Measurements from ENCODE around the gene PIMREG. TPM values are rescaled to one million over a fixed set of nuclear protein-coding genes. Genes with fewer than 3 reads are reported as not detected.

Gene PIMREG
- total and polyA plus RNA-seq, 7 experiments from 2014 or later: 0.12 to 18.6 (median 0.48) TPM; not detected in 3

DNA sequence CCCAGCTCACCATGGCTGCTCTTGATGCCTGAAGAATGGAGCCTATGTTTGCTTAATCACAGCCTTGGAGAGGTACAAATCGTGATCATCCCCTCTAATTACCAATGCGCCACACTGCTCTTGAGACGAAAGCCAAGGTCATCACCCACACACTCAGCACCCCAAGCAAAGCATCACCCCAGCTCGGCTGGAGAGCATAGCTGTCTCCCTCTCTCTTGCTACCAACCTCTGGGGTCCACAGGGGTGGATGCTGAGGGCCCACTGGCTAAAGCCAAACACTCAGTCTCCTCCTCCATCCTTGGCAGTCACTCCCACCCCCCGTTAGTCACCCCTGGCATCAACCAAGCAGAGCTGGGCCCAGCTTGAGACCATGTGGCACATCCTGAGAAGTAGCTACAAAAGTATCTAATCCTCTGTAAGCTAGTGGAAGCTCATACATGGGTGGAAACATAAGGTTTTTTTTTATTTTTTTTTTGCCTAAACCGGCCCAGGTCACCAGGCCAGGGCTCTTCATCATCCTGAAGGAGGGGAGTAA, 44.8 kb downstream of the PIMREG start:
- Mint-ChIP-seq H3K4me1 (peaks cover 0 to 2% (median 0%) of the 10 kb centered on the region in 7 donors), H3K27me3 (peaks cover 0 to 7% (median 6%) of the 10 kb centered on the region in 5 donors), H3K36me3 (no peaks in the 10 kb centered on the region), H3K27ac (no peak overlapping the region), H3K9me3 (no peaks in the 10 kb centered on the region), H3K4me3 (no peak overlapping the region)
- intact Hi-C loops (cut with micrococcal nuclease): no loop called here
- no peak overlapping the region for H3K27ac ChIP-seq (ENCODE audit: low read depth, low read length)
- no peaks in the 10 kb centered on the region for H3K36me3 ChIP-seq (ENCODE audit: control insufficient read depth in 2 of 3, insufficient read depth in 3 of 3, low read length in 3 of 3)
- ATAC-seq (no peak), DNase-seq (no peak)
- POLR2A ChIA-PET: no interaction called here
- H3K4me1 ChIP-seq (ENCODE audit: control insufficient read depth in 2 of 2, insufficient read depth in 2 of 2, low read length in 2 of 2): no peaks in the 10 kb centered on the region
- CTCF ChIA-PET: interaction anchor here (0.6 to 0.7 kb wide), 3 partner anchors 16 to 209 kb away, joined by 3 to 4 read pairs (median 3); no protein-coding TSS in a partner anchor
- H3K27me3 ChIP-seq (ENCODE audit: control insufficient read depth in 2 of 2, insufficient read depth in 2 of 2, low read length in 2 of 2): no peaks in the 10 kb centered on the region
- no peaks in the 10 kb centered on the region for H3K9me3 ChIP-seq (ENCODE audit: control insufficient read depth in 2 of 3, low read length in 3 of 3)
- no peak overlapping the region for H3K4me3 ChIP-seq (ENCODE audit: low read length)

DNA sequence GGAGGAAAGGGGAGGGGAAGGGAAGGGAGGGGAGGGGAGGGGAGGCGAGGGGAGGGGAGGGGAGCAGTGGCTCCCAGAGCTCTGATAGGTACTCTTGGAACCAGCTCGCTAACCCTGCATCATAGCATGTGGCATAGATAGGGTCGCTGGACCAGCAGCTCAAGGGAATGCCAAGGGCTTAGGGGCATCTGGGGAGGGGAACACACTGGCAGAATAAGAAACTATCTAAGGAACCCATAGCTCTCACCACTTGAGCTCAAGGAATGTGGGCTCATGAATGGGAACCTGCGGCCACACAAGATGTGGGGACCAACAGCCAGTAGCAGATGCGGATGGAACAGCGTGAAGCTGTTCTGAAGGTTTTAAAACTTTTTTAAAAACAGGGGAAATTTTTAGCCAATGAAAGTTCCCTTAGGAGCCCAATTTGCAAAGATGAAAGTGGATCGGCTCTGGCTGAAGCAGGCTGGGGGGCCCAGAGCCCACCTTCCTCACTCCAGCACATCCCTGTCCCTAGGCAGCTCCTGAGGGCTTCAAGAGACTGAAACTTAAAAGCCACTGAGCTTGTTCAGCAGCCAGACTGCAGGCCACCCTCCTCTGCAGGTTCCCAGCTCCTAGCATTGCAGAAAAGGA, 46.9 kb downstream of the PIMREG start:
- intact Hi-C loops (cut with micrococcal nuclease): no loop called here
- H3K36me3 ChIP-seq (ENCODE audit: control insufficient read depth in 2 of 3, insufficient read depth in 3 of 3, low read length in 3 of 3): no peaks in the 10 kb centered on the region
- no peaks in the 10 kb centered on the region for H3K9me3 ChIP-seq (ENCODE audit: control insufficient read depth in 2 of 3, low read length in 3 of 3)
- Mint-ChIP-seq H3K36me3 (no peaks in the 10 kb centered on the region), H3K9me3 (no peaks in the 10 kb centered on the region), H3K4me1 (peaks cover 6 to 19% (median 16%) of the 10 kb centered on the region in 7 donors), H3K4me3 (no peak overlapping the region), H3K27ac (no peak overlapping the region), H3K27me3 (peaks cover 0 to 8% (median 6%) of the 10 kb centered on the region in 5 donors)
- ChIA-PET POLR2A (no interaction called here), CTCF (no interaction called here)
- DNase-seq (no peak), ATAC-seq (no peak)
- peaks cover 0 to 9% of the 10 kb centered on the region in 2 donors for H3K4me1 ChIP-seq (ENCODE audit: control insufficient read depth in 2 of 2, insufficient read depth in 2 of 2, low read length in 2 of 2)
- H3K27ac ChIP-seq (ENCODE audit: low read depth, low read length): no peak overlapping the region
- no peak overlapping the region for H3K4me3 ChIP-seq (ENCODE audit: low read length)
- no peaks in the 10 kb centered on the region for H3K27me3 ChIP-seq (ENCODE audit: control insufficient read depth in 2 of 2, insufficient read depth in 2 of 2, low read length in 2 of 2)

- ATAC-seq (no peak), DNase-seq (no peak)
- Mint-ChIP-seq H3K36me3 (no peaks in the 10 kb centered on the region), H3K9me3 (no peaks in the 10 kb centered on the region), H3K27me3 (peaks cover 0 to 15% (median 0%) of the 10 kb centered on the region in 5 donors), H3K27ac (peak overlapping the region in 1 of 9 donors; percentile 10), H3K4me3 (no peak overlapping the region), H3K4me1 (peaks cover 13 to 28% (median 24%) of the 10 kb centered on the region in 7 donors)
- Histone ChIP-seq H3K27me3 (ENCODE audit: control insufficient read depth in 2 of 2, insufficient read depth in 2 of 2, low read length in 2 of 2) (no peaks in the 10 kb centered on the region), H3K9me3 (ENCODE audit: control insufficient read depth in 2 of 3, low read length in 3 of 3) (no peaks in the 10 kb centered on the region), H3K27ac (ENCODE audit: low read depth, low read length) (no peak overlapping the region), H3K4me3 (ENCODE audit: low read length) (no peak overlapping the region), H3K36me3 (ENCODE audit: control insufficient read depth in 2 of 3, insufficient read depth in 3 of 3, low read length in 3 of 3) (no peaks in the 10 kb centered on the region), H3K4me1 (ENCODE audit: control insufficient read depth in 2 of 2, insufficient read depth in 2 of 2, low read length in 2 of 2) (peaks cover 0 to 11% of the 10 kb centered on the region in 2 donors)
- POLR2A ChIA-PET: no interaction called here
- intact Hi-C loops (cut with micrococcal nuclease): no loop called here
- CTCF ChIA-PET: interaction anchor here (1.0 kb wide), 1 partner anchor 18 kb away, joined by 3 read pairs; no protein-coding TSS in a partner anchor
Observed at GRCh38 chr17:6492892-6493674, 48.8 kb downstream of the PIMREG start.

GRCh38 chr17:6494239-6494941, 50.1 kb downstream of the PIMREG start:
- peaks cover 0 to 11% of the 10 kb centered on the region in 2 donors for H3K4me1 ChIP-seq (ENCODE audit: control insufficient read depth in 2 of 2, insufficient read depth in 2 of 2, low read length in 2 of 2)
- no peaks in the 10 kb centered on the region for H3K9me3 ChIP-seq (ENCODE audit: control insufficient read depth in 2 of 3, low read length in 3 of 3)
- no peak for ATAC-seq
- intact Hi-C loops (cut with micrococcal nuclease): no loop called here
- no peak for DNase-seq
- Mint-ChIP-seq H3K9me3 (no peaks in the 10 kb centered on the region), H3K4me3 (no peak overlapping the region), H3K4me1 (peaks cover 13 to 28% (median 24%) of the 10 kb centered on the region in 7 donors), H3K27ac (no peak overlapping the region), H3K36me3 (no peaks in the 10 kb centered on the region), H3K27me3 (peaks cover 0 to 18% (median 0%) of the 10 kb centered on the region in 5 donors)
- no peaks in the 10 kb centered on the region for H3K27me3 ChIP-seq (ENCODE audit: control insufficient read depth in 2 of 2, insufficient read depth in 2 of 2, low read length in 2 of 2)
- H3K27ac ChIP-seq (ENCODE audit: low read depth, low read length): no peak overlapping the region
- no peaks in the 10 kb centered on the region for H3K36me3 ChIP-seq (ENCODE audit: control insufficient read depth in 2 of 3, insufficient read depth in 3 of 3, low read length in 3 of 3)
- CTCF ChIA-PET: no interaction called here
- POLR2A ChIA-PET: no interaction called here
- no peak overlapping the region for H3K4me3 ChIP-seq (ENCODE audit: low read length)

DNA sequence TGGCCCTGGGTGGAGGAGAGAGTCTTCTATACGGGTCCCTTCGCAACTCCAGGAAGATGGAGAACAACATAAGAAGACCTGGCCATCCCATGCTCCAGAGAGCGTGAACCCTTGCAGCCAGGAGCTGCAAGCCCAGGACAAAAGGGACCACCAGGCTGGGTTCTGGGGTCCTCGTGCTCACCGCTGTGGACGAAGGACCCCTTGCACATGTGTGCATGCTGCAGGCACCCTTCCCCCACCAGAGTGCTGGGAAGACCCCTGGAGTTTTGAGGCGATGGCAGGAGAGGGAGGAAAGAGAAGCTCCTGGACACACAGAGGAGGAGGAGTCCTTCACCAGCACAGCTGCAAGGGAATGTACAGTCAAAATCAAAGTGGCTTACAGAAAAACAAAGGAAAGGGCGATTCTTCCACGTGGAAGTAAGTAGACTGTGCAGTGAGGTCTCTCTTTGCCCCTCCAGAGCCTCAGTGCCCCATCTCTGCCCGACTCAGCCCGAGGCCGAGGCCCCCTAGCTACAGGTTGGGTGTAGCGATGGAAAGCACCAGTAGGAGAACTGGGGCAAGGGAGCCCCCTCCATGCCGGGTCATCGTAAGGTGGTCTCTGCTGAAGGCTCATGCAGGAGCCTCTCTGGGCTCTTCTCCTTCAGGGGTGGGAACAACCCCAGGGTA, 51.3 kb downstream of the PIMREG start:
- peak overlapping the region; percentile 16 for H3K4me3 ChIP-seq (ENCODE audit: low read length)
- POLR2A ChIA-PET: no interaction called here
- Mint-ChIP-seq H3K4me3 (peak overlapping the region in 9 of 10 donors; percentile 29 to 80 (median 75)), H3K9me3 (no peaks in the 10 kb centered on the region), H3K27ac (peak overlapping the region in 7 of 9 donors; percentile 6 to 69 (median 31)), H3K4me1 (peaks cover 13 to 28% (median 24%) of the 10 kb centered on the region in 7 donors), H3K36me3 (no peaks in the 10 kb centered on the region), H3K27me3 (peaks cover 0 to 16% (median 0%) of the 10 kb centered on the region in 5 donors)
- no peaks in the 10 kb centered on the region for H3K9me3 ChIP-seq (ENCODE audit: control insufficient read depth in 2 of 3, low read length in 3 of 3)
- intact Hi-C loops (cut with micrococcal nuclease): no loop called here
- peaks cover 0 to 11% of the 10 kb centered on the region in 2 donors for H3K4me1 ChIP-seq (ENCODE audit: control insufficient read depth in 2 of 2, insufficient read depth in 2 of 2, low read length in 2 of 2)
- CTCF ChIA-PET: interaction anchor here (1.2 kb wide), 1 partner anchor 22 kb away, joined by 5 read pairs; no protein-coding TSS in a partner anchor
- H3K27me3 ChIP-seq (ENCODE audit: control insufficient read depth in 2 of 2, insufficient read depth in 2 of 2, low read length in 2 of 2): no peaks in the 10 kb centered on the region
- no peaks in the 10 kb centered on the region for H3K36me3 ChIP-seq (ENCODE audit: control insufficient read depth in 2 of 3, insufficient read depth in 3 of 3, low read length in 3 of 3)
- ATAC-seq (peak; percentile 14), DNase-seq (peak in 1 of 9 donors; percentile 10)
- no peak overlapping the region for H3K27ac ChIP-seq (ENCODE audit: low read depth, low read length)

DNA sequence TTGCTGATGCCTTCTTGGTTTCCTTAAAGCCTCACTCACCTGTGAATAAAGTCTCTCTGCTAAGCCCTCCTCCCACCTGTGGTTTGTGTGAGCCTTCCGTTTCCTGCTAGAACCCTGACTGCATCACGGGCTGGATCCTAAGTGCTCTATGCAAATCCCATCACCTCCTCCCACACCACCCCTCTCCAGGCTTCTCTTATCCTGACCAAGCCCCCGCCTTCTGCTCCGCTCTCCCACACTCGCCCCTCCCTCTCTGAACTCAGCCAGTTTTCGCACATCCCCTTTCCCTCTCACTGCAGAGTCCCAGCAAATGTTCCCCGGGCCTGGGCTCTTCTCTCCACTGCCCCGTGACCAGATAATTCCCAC, 51.8 kb downstream of the PIMREG start:
- peak in 2 of 9 donors; percentile 7 to 14 for DNase-seq
- peak overlapping the region in 6 of 9 donors; percentile 6 to 94 (median 50) for H3K27ac Mint-ChIP-seq
- POLR2A ChIA-PET: no interaction called here

More for the DNA sequence above, 51.8 kb downstream of the PIMREG start:
- no peak overlapping the region for H3K27ac ChIP-seq (ENCODE audit: low read depth, low read length)
- Mint-ChIP-seq H3K36me3 (no peaks in the 10 kb centered on the region), H3K9me3 (no peaks in the 10 kb centered on the region), H3K27me3 (peaks cover 0 to 16% (median 0%) of the 10 kb centered on the region in 5 donors), H3K4me1 (peaks cover 13 to 28% (median 24%) of the 10 kb centered on the region in 7 donors), H3K4me3 (peak overlapping the region; percentile 40 to 80 (median 75))
- peaks cover 0 to 11% of the 10 kb centered on the region in 2 donors for H3K4me1 ChIP-seq (ENCODE audit: control insufficient read depth in 2 of 2, insufficient read depth in 2 of 2, low read length in 2 of 2)
- intact Hi-C loops (cut with micrococcal nuclease): no loop called here
- peak; percentile 31 for ATAC-seq
- H3K36me3 ChIP-seq (ENCODE audit: control insufficient read depth in 2 of 3, insufficient read depth in 3 of 3, low read length in 3 of 3): no peaks in the 10 kb centered on the region
- no peaks in the 10 kb centered on the region for H3K27me3 ChIP-seq (ENCODE audit: control insufficient read depth in 2 of 2, insufficient read depth in 2 of 2, low read length in 2 of 2)
- H3K9me3 ChIP-seq (ENCODE audit: control insufficient read depth in 2 of 3, low read length in 3 of 3): no peaks in the 10 kb centered on the region
- H3K4me3 ChIP-seq (ENCODE audit: low read length): peak overlapping the region; percentile 16
- CTCF ChIA-PET: interaction anchor here (1.2 kb wide), 1 partner anchor 23 kb away, joined by 5 read pairs; no protein-coding TSS in a partner anchor
